Aorta (tissue), 5 donors: Measurements from ENCODE around the gene ODC1. TPM values are rescaled to one million over a fixed set of nuclear protein-coding genes. Genes with fewer than 3 reads are reported as not detected.

ENCODE experiments used
- ATAC-seq: fragments of 200-7000 bp; cut with Tn5 transposase; one replicate; pipeline ENCODE4 v1.9.1; 2022; ENCODE audit warnings: moderate library complexity; ENCODE audit not compliant: low FRiP score
- DNase-seq, 2 donors: peaks; one replicate each; pipeline ENCODE4 v3.0.0-alpha.2; 2020
- H3K27ac ChIP-seq, 2 donors: one replicate each; pipeline ENCODE4 v1.5.1; 2013; ENCODE audit warnings: low read length in 2 of 2, mild to moderate bottlenecking in 2 of 2, moderate library complexity in 2 of 2, control low read depth in 1 of 2, inconsistent platforms in 1 of 2, low read depth in 1 of 2
- H3K27me3 ChIP-seq, 2 donors: one replicate each; pipeline ENCODE4 v1.6.1; 2013; ENCODE audit warnings: control low read depth in 1 of 2, low read length in 1 of 2, mild to moderate bottlenecking in 1 of 2, moderate library complexity in 1 of 2; ENCODE audit not compliant: insufficient read depth in 2 of 2, control insufficient read depth in 1 of 2
- H3K36me3 ChIP-seq, 2 donors: one replicate each; pipeline ENCODE4 v1.6.1; 2013; ENCODE audit warnings: control low read depth in 1 of 2, low read length in 1 of 2, mild to moderate bottlenecking in 1 of 2; ENCODE audit not compliant: insufficient read depth in 2 of 2, control insufficient read depth in 1 of 2
- H3K4me1 ChIP-seq, 2 donors: one replicate each; pipeline ENCODE4 v1.6.1; 2013; ENCODE audit warnings: low read length in 2 of 2, control low read depth in 1 of 2, mild to moderate bottlenecking in 1 of 2, moderate library complexity in 1 of 2; ENCODE audit not compliant: insufficient read depth in 2 of 2, control insufficient read depth in 1 of 2
- H3K4me3 ChIP-seq, 2 donors: one replicate each; pipeline ENCODE4 v1.5.1; 2013; ENCODE audit warnings: low read length in 2 of 2, control low read depth in 1 of 2, mild to moderate bottlenecking in 1 of 2
- H3K9me3 ChIP-seq: one replicate; pipeline ENCODE4 v1.6.1; 2013; ENCODE audit warnings: mild to moderate bottlenecking, low read length; ENCODE audit not compliant: control insufficient read depth
- WGBS, 2 donors: extraction: QIAGEN DNeasy Blood & Tissue Kit; methylation state at CpG; one replicate each; pipeline ENCODE4 v1.1.7; 2013; 5-methylcytosine and 5-hydroxymethylcytosine counted together
- intact Hi-C, 2 donors: fragments of 100-400 bp; cut with DNase I; formaldehyde crosslinking; loops; one replicate each; pipeline versions ENCODE4 v1.14.2 to v1.15.0; 2022
- polyA plus RNA-seq, 2 donors: library from polyadenylated mRNA; stranded (reverse); fragments of 200-250 nt; gene quantifications; one replicate each; pipeline ENCODE4 v1.2.3, GENCODE V29; 2013
- total RNA-seq, 2 donors: library from RNA; stranded (reverse); fragmentation: NEBNext Ultra II Directional; extraction: Animal tissue kit (Norgen Biotek cat#: 25700); gene quantifications; one replicate each; pipeline ENCODE4 v1.2.1, GENCODE V29; 2021
- donor health status: healthy with polysubstance abuse.
- donor health status: Bipolar disorder and iron deficiency.
- donor health status: DM: no; HTN: no; CAD: no.
- donor health status: DM: no; HTN: no; CAD: no.
- donor health status: DM: yes; HTN: yes; CAD: no.

Gene ODC1
- total and polyA plus RNA-seq, 4 donors = 21.3 to 46.1 (median 38.7) TPM

GRCh38 chr2:10451819-10452218 is 3.7 kb upstream of the ODC1 start:
- H3K36me3 ChIP-seq = no peaks in the 10 kb centered on the region
- intact Hi-C loops = no loop called here
- no peak overlapping the region for H3K27ac ChIP-seq
- no peak overlapping the region for H3K4me3 ChIP-seq
- ATAC-seq = no peak
- WGBS, 2 donors = 97 to 98% methylated on average over 6 of the region's 6 CpGs
- no peaks in the 10 kb centered on the region for H3K27me3 ChIP-seq
- H3K4me1 ChIP-seq = no peaks in the 10 kb centered on the region
- DNase-seq = no peak
- H3K9me3 ChIP-seq = no peaks in the 10 kb centered on the region

- H3K36me3 ChIP-seq = no peaks in the 10 kb centered on the region
- DNase-seq (no peak), ATAC-seq (no peak)
- H3K27me3 ChIP-seq = no peaks in the 10 kb centered on the region
- 89 to 91% methylated on average over 22 of the region's 22 CpGs for WGBS, 2 donors
- H3K4me3 ChIP-seq = no peak overlapping the region
- intact Hi-C loops = loop anchor here in 1 of 2 donors (5.0 to 10.0 kb wide), 3 partner anchors 43 to 235 kb away; partner anchors contain the start of genes HPCAL1 and NOL10
- H3K27ac ChIP-seq = no peak overlapping the region
- no peaks in the 10 kb centered on the region for H3K4me1 ChIP-seq
- H3K9me3 ChIP-seq = no peaks in the 10 kb centered on the region
Measured at GRCh38 chr2:10449838-10450691, 1.9 kb upstream of the ODC1 start.

GRCh38 chr2:10449486-10449831 is 1.3 kb upstream of the ODC1 start:
- 56% methylated on average over 5 of the region's 5 CpGs for WGBS, 2 donors
- H3K36me3 ChIP-seq = no peaks in the 10 kb centered on the region
- no peaks in the 10 kb centered on the region for H3K27me3 ChIP-seq
- DNase-seq (no peak), ATAC-seq (no peak)
- H3K9me3 ChIP-seq = no peaks in the 10 kb centered on the region
- no peak overlapping the region for H3K27ac ChIP-seq
- no peaks in the 10 kb centered on the region for H3K4me1 ChIP-seq
- intact Hi-C loops = loop anchor here in 1 of 2 donors (5.0 to 10.0 kb wide), 3 partner anchors 42 to 235 kb away; partner anchors contain the start of genes HPCAL1 and NOL10
- peak overlapping the region; percentile 23 to 27 for H3K4me3 ChIP-seq

GRCh38 chr2:10448576-10449485 is 704 bp upstream of the ODC1 start:
- 0% methylated on average over 51 to 73 of the region's 73 CpGs for WGBS, 2 donors
- no peaks in the 10 kb centered on the region for H3K36me3 ChIP-seq
- peak overlapping the region; percentile 23 to 27 for H3K4me3 ChIP-seq
- intact Hi-C loops = loop anchor here in 1 of 2 donors (5.0 to 10.0 kb wide), 3 partner anchors 42 to 236 kb away; partner anchors contain the start of genes HPCAL1 and NOL10
- no peaks in the 10 kb centered on the region for H3K9me3 ChIP-seq
- peak; percentile 89 for ATAC-seq
- no peaks in the 10 kb centered on the region for H3K4me1 ChIP-seq
- DNase-seq = peak; percentile 93 to 97
- H3K27me3 ChIP-seq = no peaks in the 10 kb centered on the region
- peak overlapping the region; percentile 1 to 80 for H3K27ac ChIP-seq

- no peaks in the 10 kb centered on the region for H3K9me3 ChIP-seq
- no peaks in the 10 kb centered on the region for H3K4me1 ChIP-seq
- ATAC-seq (peak; percentile 47), DNase-seq (no peak)
- 0 to 1% methylated on average over 31 to 32 of the region's 32 CpGs for WGBS, 2 donors
- intact Hi-C loops = loop anchor here in 1 of 2 donors (5.0 to 10.0 kb wide), 3 partner anchors 40 to 237 kb away; partner anchors contain the start of genes HPCAL1 and NOL10
- H3K27ac ChIP-seq = peak overlapping the region; percentile 72 to 98
- no peaks in the 10 kb centered on the region for H3K27me3 ChIP-seq
- peak overlapping the region; percentile 36 to 49 for H3K4me3 ChIP-seq
- H3K36me3 ChIP-seq = peaks cover 0 to 2% of the 10 kb centered on the region in 2 donors
Measured at GRCh38 chr2:10447300-10447894, 730 bp downstream of the ODC1 start.

GRCh38 chr2:10446631-10447030 is 1.5 kb downstream of the ODC1 start:
- 24 to 41% methylated on average over 6 of the region's 6 CpGs for WGBS, 2 donors
- H3K9me3 ChIP-seq = no peaks in the 10 kb centered on the region
- H3K4me1 ChIP-seq = no peaks in the 10 kb centered on the region
- H3K27me3 ChIP-seq = no peaks in the 10 kb centered on the region
- H3K27ac ChIP-seq = peak overlapping the region in 1 of 2 donors; percentile 47
- no peak for DNase-seq
- peaks cover 2% of the 10 kb centered on the region in 2 donors for H3K36me3 ChIP-seq
- ATAC-seq = no peak
- intact Hi-C loops = loop anchor here in 1 of 2 donors (5.0 to 10.0 kb wide), 3 partner anchors 39 to 238 kb away; partner anchors contain the start of genes HPCAL1 and NOL10
- no peak overlapping the region for H3K4me3 ChIP-seq

GRCh38 chr2:10444463-10444862 is 3.7 kb downstream of the ODC1 start:
- WGBS, 2 donors = 82 to 89% methylated on average over 5 of the region's 5 CpGs
- DNase-seq (no peak), ATAC-seq (no peak)
- peak overlapping the region in 1 of 2 donors; percentile 53 for H3K27ac ChIP-seq
- intact Hi-C loops = loop anchor here in 1 of 2 donors (10.0 kb wide), 1 partner anchor 240 kb away; the partner anchor contains the start of gene NOL10
- H3K36me3 ChIP-seq = peaks cover 2 to 4% of the 10 kb centered on the region in 2 donors
- H3K9me3 ChIP-seq = no peaks in the 10 kb centered on the region
- no peaks in the 10 kb centered on the region for H3K27me3 ChIP-seq
- no peaks in the 10 kb centered on the region for H3K4me1 ChIP-seq
- H3K4me3 ChIP-seq = no peak overlapping the region
